ENCODE results near the gene PLEKHJ1.

Gene PLEKHJ1

GRCh38 chr19:2269244-2270156 is 33.4 kb upstream of the PLEKHJ1 start:
- DNase-seq (ENCODE audit: low spot score): peak; percentile 100

DNA sequence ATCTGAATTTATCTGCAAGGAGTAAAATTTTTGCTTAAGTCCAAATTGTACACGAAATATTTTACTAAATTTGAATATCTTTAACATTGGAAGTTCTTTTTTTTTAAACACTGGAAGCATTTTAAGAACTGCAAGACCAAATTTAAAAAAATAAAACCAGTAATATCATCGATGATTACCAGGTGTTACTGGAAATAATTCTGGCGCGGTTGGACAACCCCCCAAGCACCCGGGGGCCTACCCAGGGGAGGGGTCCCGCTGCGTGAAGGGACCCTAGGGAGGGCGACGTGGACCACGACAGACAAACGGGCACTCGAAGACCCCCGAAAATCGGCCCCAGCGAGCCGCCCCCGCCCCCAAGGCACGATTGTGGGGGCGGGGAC is 32.7 kb upstream of the PLEKHJ1 start:
- no peak for DNase-seq (ENCODE audit: low spot score)

GRCh38 chr19:2268480-2268830 is 32.3 kb upstream of the PLEKHJ1 start:
- no peak for DNase-seq (ENCODE audit: low spot score)

DNA sequence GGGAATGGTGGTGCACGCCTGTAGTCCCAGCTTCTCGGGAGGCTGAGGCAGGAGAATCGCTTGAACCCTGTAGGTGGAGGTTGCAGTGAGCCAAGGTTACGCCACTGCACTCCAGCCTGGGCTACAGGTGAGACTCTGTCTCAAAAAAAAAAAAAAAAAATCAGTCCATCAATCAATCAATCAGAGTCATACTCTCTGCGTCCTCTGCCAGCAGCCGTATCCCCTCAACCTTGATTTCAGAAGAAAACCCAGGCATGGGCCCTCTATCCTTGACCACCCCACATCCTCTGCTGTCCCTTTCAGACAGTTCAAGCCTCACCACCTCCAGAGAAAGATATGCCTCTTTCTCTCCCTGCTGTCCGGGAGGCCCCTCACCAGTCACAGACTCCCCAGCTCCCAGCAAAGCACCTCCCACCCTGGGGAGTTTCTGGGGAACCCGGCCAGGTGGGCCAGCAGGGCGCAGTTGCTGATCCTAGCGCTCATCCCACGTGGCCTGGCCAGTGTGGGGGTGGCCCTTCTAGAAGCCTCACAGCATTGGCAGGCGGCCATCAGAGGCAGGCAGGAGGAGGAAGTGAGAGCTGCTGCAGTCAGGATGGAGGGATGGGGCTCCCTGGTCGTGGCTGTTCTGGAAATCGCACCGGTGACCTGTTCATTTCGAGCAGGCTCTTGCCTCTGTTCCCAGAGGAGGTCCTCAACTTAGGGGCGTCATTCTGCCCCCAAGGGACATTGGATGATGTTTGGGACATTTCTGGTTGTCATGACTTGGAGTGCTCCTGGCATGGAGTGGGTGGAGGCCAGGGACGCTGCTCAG is 30.3 kb upstream of the PLEKHJ1 start:
- peak; percentile 66 for DNase-seq (ENCODE audit: low spot score)

DNA sequence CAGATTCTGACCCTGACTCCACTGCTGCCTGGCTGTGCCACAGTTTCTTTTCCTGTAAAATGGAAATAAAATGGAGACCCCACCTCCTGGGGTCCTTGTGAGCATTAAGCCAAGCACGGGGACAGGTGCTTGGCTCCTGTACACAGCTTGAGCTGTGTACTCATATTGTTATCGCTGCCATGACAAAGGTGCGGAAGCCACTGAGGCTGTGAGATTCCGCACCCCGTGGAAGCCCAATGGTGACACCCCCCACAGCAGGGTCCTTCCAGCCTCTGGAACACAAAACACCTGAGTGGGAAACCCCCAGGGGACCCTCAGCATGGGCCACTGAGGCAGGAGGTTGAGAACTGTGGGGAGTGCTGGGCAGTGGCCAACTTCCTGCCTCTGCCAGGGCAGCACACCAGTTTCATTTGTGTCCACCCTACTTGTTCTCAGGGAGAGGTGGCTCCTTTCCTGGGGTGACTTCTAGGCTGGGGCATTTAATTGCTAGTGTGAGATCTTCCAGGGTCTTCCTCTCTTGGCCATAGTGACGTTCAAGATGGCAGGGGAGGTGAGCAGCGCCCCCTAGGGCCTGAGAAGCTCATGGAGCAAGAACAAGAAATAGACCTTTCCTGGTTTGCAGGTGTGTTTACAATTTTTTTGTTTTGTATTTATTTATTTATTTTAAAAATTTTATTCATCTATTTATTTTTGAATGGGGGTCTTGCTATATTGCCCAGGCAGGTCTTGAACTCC is 25.5 kb upstream of the PLEKHJ1 start:
- no peak for DNase-seq (ENCODE audit: low spot score)

- DNase-seq (ENCODE audit: low spot score): peak; percentile 45
Measured at GRCh38 chr19:2260341-2260805, 24.2 kb upstream of the PLEKHJ1 start.

DNA sequence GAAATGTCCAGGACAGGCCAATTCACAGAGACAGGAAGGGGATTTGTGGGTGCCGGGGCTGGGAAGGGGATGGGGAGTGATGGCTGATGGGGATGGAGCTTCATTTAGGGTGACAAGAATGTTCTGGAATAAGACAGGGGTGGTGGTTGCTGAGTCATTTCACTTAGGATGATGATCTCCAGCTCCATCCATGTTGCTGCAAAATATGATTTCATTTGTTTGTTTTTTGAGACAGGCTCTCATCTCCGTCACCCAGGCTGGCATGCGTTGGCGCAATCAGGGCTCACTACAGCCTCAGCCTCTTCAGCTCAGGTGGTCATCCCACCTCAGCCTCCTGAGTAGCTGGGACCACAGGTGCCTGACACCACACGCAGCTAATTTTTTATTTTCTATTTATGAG is 23.2 kb upstream of the PLEKHJ1 start:
- no peak for DNase-seq (ENCODE audit: low spot score)

GRCh38 chr19:2255982-2256685 is 20.0 kb upstream of the PLEKHJ1 start, which contains the start of gene JSRP1:
Gene JSRP1 (minus strand): TSS chr19:2256417. CDS start chr19:2255314, 1,103 bp downstream.
- DNase-seq (ENCODE audit: low spot score): no peak

GRCh38 chr19:2255112-2255845 is 19.1 kb upstream of the PLEKHJ1 start:
- DNase-seq (ENCODE audit: low spot score): no peak

DNA sequence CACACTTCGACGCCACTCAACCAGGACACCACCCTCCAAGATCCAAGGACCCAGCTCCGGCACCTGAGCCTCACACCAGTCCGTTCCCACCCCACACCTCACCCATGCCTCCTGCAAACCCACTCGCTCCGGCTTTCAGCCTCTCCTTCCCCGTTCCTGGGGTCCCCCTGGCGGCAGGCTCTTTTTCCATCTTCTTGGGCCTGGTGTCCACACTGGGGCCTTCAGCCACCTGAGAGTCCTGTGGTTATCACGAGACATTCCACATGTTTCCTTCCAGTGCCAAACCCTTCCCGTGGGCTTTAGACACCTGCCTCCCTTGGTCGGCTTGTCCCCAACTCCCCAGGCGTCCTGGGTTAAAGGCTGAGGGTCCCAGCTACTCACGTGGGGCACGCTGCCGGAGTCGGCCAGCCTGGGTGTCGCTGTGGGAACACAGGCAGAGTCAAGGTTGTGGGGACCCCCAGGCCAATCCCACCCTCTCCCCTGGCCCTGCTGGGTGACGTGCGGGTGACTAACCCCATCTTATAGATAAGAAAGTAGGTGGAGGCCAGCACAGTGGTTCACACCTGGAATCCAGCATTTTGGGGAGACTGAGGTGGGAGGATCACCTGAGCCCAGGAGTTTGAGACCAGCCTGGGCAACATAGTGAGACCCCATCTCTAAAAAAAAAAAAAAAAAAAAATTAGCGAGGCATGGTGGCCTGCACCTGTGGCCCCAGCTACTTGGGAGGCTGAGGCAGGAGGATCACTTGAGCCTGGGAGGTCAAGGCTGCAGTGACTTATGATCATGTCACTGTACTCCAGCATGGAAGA is 18.1 kb upstream of the PLEKHJ1 start:
- no peak for DNase-seq (ENCODE audit: low spot score)

GRCh38 chr19:2253106-2254063 is 17.3 kb upstream of the PLEKHJ1 start:
- DNase-seq (ENCODE audit: low spot score): no peak

DNA sequence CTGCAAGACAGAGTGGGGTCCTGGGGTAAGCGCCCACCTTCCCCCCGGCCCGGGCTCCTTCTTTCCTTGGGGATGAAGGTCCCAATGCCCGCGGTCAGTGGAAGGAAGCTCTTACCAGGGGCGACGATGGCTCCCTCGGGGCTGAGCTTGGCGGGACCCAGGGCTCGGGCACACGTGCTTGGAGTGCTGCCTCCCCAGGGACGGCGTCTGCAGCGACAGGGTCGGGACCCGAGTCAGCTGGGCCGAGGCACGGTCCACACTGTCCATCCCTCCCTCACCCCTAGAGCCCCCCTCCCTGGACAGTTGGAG is 16.6 kb upstream of the PLEKHJ1 start:
- DNase-seq (ENCODE audit: low spot score): no peak

DNA sequence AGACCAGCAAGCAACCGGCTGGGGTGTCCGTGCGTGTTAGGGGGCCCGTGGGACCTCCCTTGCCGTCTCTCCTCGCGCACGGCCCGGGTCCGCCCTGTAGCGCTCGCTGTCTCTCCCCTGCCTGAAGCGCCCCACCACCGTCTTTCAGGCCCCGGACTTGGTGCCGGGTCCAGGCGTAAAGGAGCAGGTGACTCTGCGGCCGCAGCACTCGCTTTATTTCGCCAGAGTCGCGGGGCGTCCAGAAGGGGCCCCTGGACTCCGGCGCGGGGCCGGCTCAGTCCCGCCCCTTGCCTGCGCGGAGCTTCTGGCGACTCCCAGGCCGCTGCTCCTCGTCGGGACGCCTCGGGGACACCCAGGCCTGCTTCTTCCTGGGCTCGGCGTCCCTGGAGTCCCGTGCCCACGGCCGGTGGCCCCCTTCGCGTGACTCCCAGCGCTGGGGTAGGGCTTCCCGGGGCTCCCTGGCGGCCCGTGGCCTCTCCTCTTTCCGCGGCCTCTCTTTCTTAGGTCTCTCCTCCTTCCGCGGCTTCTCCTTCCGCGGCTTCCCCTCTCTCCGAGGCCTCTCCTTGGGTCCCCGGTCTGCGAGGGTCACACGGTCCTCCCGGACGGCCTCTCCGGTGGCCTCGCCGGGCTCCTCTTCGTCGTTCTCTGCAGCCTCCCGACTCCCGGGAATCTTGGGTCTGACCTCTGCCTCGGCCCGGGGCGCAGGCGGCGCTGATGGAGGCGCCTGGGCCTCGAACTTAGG is 16.1 kb upstream of the PLEKHJ1 start:
- DNase-seq (ENCODE audit: low spot score): no peak

- DNase-seq (ENCODE audit: low spot score): no peak
Measured at GRCh38 chr19:2251106-2252054, 15.3 kb upstream of the PLEKHJ1 start.

DNA sequence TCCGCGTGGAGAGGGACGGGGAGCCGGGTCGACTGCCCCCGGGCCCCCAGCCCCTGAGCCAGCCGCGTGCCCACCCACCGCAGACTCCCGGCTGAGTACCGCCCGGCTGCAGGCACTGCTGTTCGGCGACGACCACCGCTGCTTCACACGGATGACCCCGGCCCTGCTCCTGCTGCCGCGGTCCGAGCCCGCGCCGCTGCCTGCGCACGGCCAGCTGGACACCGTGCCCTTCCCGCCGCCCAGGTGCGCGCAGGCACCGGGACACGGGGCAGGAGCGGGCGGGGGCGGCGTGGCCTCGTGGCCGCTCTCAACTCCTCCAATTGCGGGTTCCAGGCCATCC is 14.6 kb upstream of the PLEKHJ1 start:
- DNase-seq (ENCODE audit: low spot score): no peak

GRCh38 chr19:2249880-2250765 is 14.0 kb upstream of the PLEKHJ1 start:
- DNase-seq (ENCODE audit: low spot score): no peak
